Activated naive CD4-positive, alpha-beta T cell treated with anti-CD3 and anti-CD28 coated beads, Interleukin-2, amount 50 U/mL, for 24 hours (primary cell): ENCODE results near the gene ANGPTL8.

Source experiments
- H3K27ac Mint-ChIP-seq: one replicate; pipeline ENCODE4 v1.8.0; 2021; ENCODE audit warnings: mild to moderate bottlenecking, mixed read lengths
- H3K27me3 Mint-ChIP-seq: one replicate; pipeline ENCODE4 v1.8.0; 2021; ENCODE audit warnings: mixed read lengths
- H3K36me3 Mint-ChIP-seq: one replicate; pipeline ENCODE4 v1.8.0; 2021; ENCODE audit warnings: mixed read lengths
- H3K4me1 Mint-ChIP-seq: one replicate; pipeline ENCODE4 v1.8.0; 2021; ENCODE audit warnings: mixed read lengths
- H3K4me3 Mint-ChIP-seq: one replicate; pipeline ENCODE4 v1.8.0; 2021; ENCODE audit warnings: mild to moderate bottlenecking, mixed read lengths
- H3K9me3 Mint-ChIP-seq: one replicate; pipeline ENCODE4 v1.8.0; 2021; ENCODE audit warnings: mixed read lengths

The ANGPTL8 gene

GRCh38 chr19:11200015-11200574 is 39.3 kb upstream of the ANGPTL8 start:
- Mint-ChIP-seq H3K4me1 (peaks cover 5% of the 10 kb centered on the region), H3K9me3 (no peaks in the 10 kb centered on the region), H3K36me3 (no peaks in the 10 kb centered on the region), H3K27me3 (peaks cover 7% of the 10 kb centered on the region), H3K27ac (no peak overlapping the region), H3K4me3 (no peak overlapping the region)

- H3K36me3 Mint-ChIP-seq: no peaks in the 10 kb centered on the region
- no peak overlapping the region for H3K27ac Mint-ChIP-seq
- no peaks in the 10 kb centered on the region for H3K9me3 Mint-ChIP-seq
Observed at GRCh38 chr19:11200931-11201330, 38.5 kb upstream of the ANGPTL8 start.

GRCh38 chr19:11201791-11202190 is 37.6 kb upstream of the ANGPTL8 start:
- peaks cover 1% of the 10 kb centered on the region for H3K27me3 Mint-ChIP-seq

More at GRCh38 chr19:11200931-11201330, 38.5 kb upstream of the ANGPTL8 start:
- Mint-ChIP-seq H3K4me1 (no peaks in the 10 kb centered on the region), H3K27me3 (peaks cover 3% of the 10 kb centered on the region), H3K4me3 (no peak overlapping the region)

GRCh38 chr19:11202488-11203193 is 36.8 kb upstream of the ANGPTL8 start:
- Mint-ChIP-seq H3K27me3 (peaks cover 1% of the 10 kb centered on the region), H3K36me3 (no peaks in the 10 kb centered on the region), H3K9me3 (no peaks in the 10 kb centered on the region)

More at GRCh38 chr19:11201791-11202190, 37.6 kb upstream of the ANGPTL8 start:
- no peak overlapping the region for H3K4me3 Mint-ChIP-seq
- H3K27ac Mint-ChIP-seq: no peak overlapping the region
- H3K36me3 Mint-ChIP-seq: no peaks in the 10 kb centered on the region
- H3K4me1 Mint-ChIP-seq: no peaks in the 10 kb centered on the region
- no peaks in the 10 kb centered on the region for H3K9me3 Mint-ChIP-seq

GRCh38 chr19:11203194-11204075 is 36.0 kb upstream of the ANGPTL8 start:
- H3K36me3 Mint-ChIP-seq: no peaks in the 10 kb centered on the region
- H3K27me3 Mint-ChIP-seq: peaks cover 1% of the 10 kb centered on the region
- no peak overlapping the region for H3K27ac Mint-ChIP-seq
- H3K4me1 Mint-ChIP-seq: no peaks in the 10 kb centered on the region
- no peaks in the 10 kb centered on the region for H3K9me3 Mint-ChIP-seq
- no peak overlapping the region for H3K4me3 Mint-ChIP-seq

More at GRCh38 chr19:11202488-11203193, 36.8 kb upstream of the ANGPTL8 start:
- Mint-ChIP-seq H3K27ac (no peak overlapping the region), H3K4me1 (no peaks in the 10 kb centered on the region), H3K4me3 (no peak overlapping the region)

- no peaks in the 10 kb centered on the region for H3K4me1 Mint-ChIP-seq
- H3K4me3 Mint-ChIP-seq: no peak overlapping the region
- H3K27me3 Mint-ChIP-seq: peaks cover 1% of the 10 kb centered on the region
- H3K9me3 Mint-ChIP-seq: no peaks in the 10 kb centered on the region
- H3K27ac Mint-ChIP-seq: no peak overlapping the region
- no peaks in the 10 kb centered on the region for H3K36me3 Mint-ChIP-seq
Observed at GRCh38 chr19:11204076-11204602, 35.3 kb upstream of the ANGPTL8 start.

GRCh38 chr19:11204943-11205349 is 34.5 kb upstream of the ANGPTL8 start:
- H3K4me3 Mint-ChIP-seq: no peak overlapping the region
- peaks cover 1% of the 10 kb centered on the region for H3K27me3 Mint-ChIP-seq
- no peaks in the 10 kb centered on the region for H3K36me3 Mint-ChIP-seq
- no peak overlapping the region for H3K27ac Mint-ChIP-seq
- no peaks in the 10 kb centered on the region for H3K9me3 Mint-ChIP-seq
- H3K4me1 Mint-ChIP-seq: no peaks in the 10 kb centered on the region

GRCh38 chr19:11205939-11206570 is 33.4 kb upstream of the ANGPTL8 start:
- Mint-ChIP-seq H3K4me3 (no peak overlapping the region), H3K27ac (no peak overlapping the region), H3K9me3 (no peaks in the 10 kb centered on the region), H3K27me3 (peaks cover 1% of the 10 kb centered on the region), H3K36me3 (no peaks in the 10 kb centered on the region), H3K4me1 (no peaks in the 10 kb centered on the region)

- no peaks in the 10 kb centered on the region for H3K4me1 Mint-ChIP-seq
- peaks cover 1% of the 10 kb centered on the region for H3K27me3 Mint-ChIP-seq
- H3K4me3 Mint-ChIP-seq: no peak overlapping the region
- no peak overlapping the region for H3K27ac Mint-ChIP-seq
- no peaks in the 10 kb centered on the region for H3K36me3 Mint-ChIP-seq
- H3K9me3 Mint-ChIP-seq: no peaks in the 10 kb centered on the region
Observed at GRCh38 chr19:11208561-11209471, 30.6 kb upstream of the ANGPTL8 start.

- no peaks in the 10 kb centered on the region for H3K9me3 Mint-ChIP-seq
- H3K27me3 Mint-ChIP-seq: no peaks in the 10 kb centered on the region
Observed at GRCh38 chr19:11209839-11210655, 29.4 kb upstream of the ANGPTL8 start.

GRCh38 chr19:11210656-11210928 is 28.8 kb upstream of the ANGPTL8 start:
- Mint-ChIP-seq H3K9me3 (no peaks in the 10 kb centered on the region), H3K27me3 (peaks cover 3% of the 10 kb centered on the region), H3K4me3 (no peak overlapping the region), H3K27ac (peak overlapping the region; percentile 56), H3K4me1 (no peaks in the 10 kb centered on the region), H3K36me3 (no peaks in the 10 kb centered on the region)

More at GRCh38 chr19:11209839-11210655, 29.4 kb upstream of the ANGPTL8 start:
- no peaks in the 10 kb centered on the region for H3K4me1 Mint-ChIP-seq
- H3K4me3 Mint-ChIP-seq: no peak overlapping the region
- peak overlapping the region; percentile 5 for H3K27ac Mint-ChIP-seq
- H3K36me3 Mint-ChIP-seq: no peaks in the 10 kb centered on the region

GRCh38 chr19:11214387-11214786 is 25.0 kb upstream of the ANGPTL8 start:
- Mint-ChIP-seq H3K4me1 (no peaks in the 10 kb centered on the region), H3K27ac (no peak overlapping the region), H3K27me3 (peaks cover 3% of the 10 kb centered on the region), H3K4me3 (no peak overlapping the region), H3K9me3 (no peaks in the 10 kb centered on the region), H3K36me3 (no peaks in the 10 kb centered on the region)

GRCh38 chr19:11221082-11221598 is 18.3 kb upstream of the ANGPTL8 start:
- Mint-ChIP-seq H3K27ac (no peak overlapping the region), H3K9me3 (peaks cover 5% of the 10 kb centered on the region), H3K4me3 (no peak overlapping the region), H3K36me3 (peaks cover 11% of the 10 kb centered on the region), H3K4me1 (no peaks in the 10 kb centered on the region), H3K27me3 (peaks cover 7% of the 10 kb centered on the region)

- Mint-ChIP-seq H3K27me3 (peaks cover 7% of the 10 kb centered on the region), H3K4me1 (no peaks in the 10 kb centered on the region), H3K36me3 (peaks cover 11% of the 10 kb centered on the region), H3K4me3 (no peak overlapping the region), H3K9me3 (peaks cover 5% of the 10 kb centered on the region), H3K27ac (no peak overlapping the region)
Observed at GRCh38 chr19:11223200-11223599, 16.2 kb upstream of the ANGPTL8 start.
